ENCODE measurements around the gene SLC16A9.
"Not testable (repeated sequence)": the region's sequence is repeated elsewhere in the genome, so short reads cannot be mapped to it uniquely, and the experiment has no call there.

SLC16A9 gene

GRCh38 chr10:59709395-59710125 lies at the start of gene SLC16A9:
SLC16A9 (minus strand) TSS chr10:59709850; CDS start chr10:59684291, 25,559 bp downstream.
- no peak for FAIRE-seq

GRCh38 chr10:59757966-59758365 lies 48.3 kb upstream of the SLC16A9 start:
- no peak for FAIRE-seq

GRCh38 chr10:59754951-59755350 lies 45.3 kb upstream of the SLC16A9 start:
- FAIRE-seq, result no peak

- no peak for FAIRE-seq
Observed at GRCh38 chr10:59753267-59753666, 43.6 kb upstream of the SLC16A9 start, which contains the start of gene MRLN. MRLN (minus strand) TSS chr10:59753455.

GRCh38 chr10:59752278-59752940 lies 42.8 kb upstream of the SLC16A9 start:
- FAIRE-seq, result no peak

- FAIRE-seq, result no peak
Observed at GRCh38 chr10:59750155-59750945, 40.7 kb upstream of the SLC16A9 start.

GRCh38 chr10:59748834-59749233 lies 39.2 kb upstream of the SLC16A9 start:
- no peak for FAIRE-seq

GRCh38 chr10:59745163-59745650 lies 35.6 kb upstream of the SLC16A9 start:
- FAIRE-seq, result no peak

GRCh38 chr10:59744762-59745161 lies 35.1 kb upstream of the SLC16A9 start:
- FAIRE-seq, result not testable (repeated sequence)

GRCh38 chr10:59744156-59744555 lies 34.5 kb upstream of the SLC16A9 start:
- not testable (repeated sequence) for FAIRE-seq

- FAIRE-seq, result no peak
Observed at GRCh38 chr10:59741583-59741982, 31.9 kb upstream of the SLC16A9 start.

- FAIRE-seq, result no peak
Observed at GRCh38 chr10:59741048-59741447, 31.4 kb upstream of the SLC16A9 start.

- FAIRE-seq, result no peak
Observed at GRCh38 chr10:59736749-59737148, 27.1 kb upstream of the SLC16A9 start.

- no peak for FAIRE-seq
Observed at GRCh38 chr10:59735296-59735695, 25.6 kb upstream of the SLC16A9 start.

GRCh38 chr10:59734014-59734462 lies 24.4 kb upstream of the SLC16A9 start:
- FAIRE-seq, result no peak

- FAIRE-seq, result not testable (repeated sequence)
Observed at GRCh38 chr10:59733321-59734013, 23.8 kb upstream of the SLC16A9 start.

- not testable (repeated sequence) for FAIRE-seq
Observed at GRCh38 chr10:59732849-59733248, 23.2 kb upstream of the SLC16A9 start.

- FAIRE-seq, result not testable (repeated sequence)
Observed at GRCh38 chr10:59729167-59729566, 19.5 kb upstream of the SLC16A9 start.

GRCh38 chr10:59724098-59724938 lies 14.7 kb upstream of the SLC16A9 start:
- no peak for FAIRE-seq

- FAIRE-seq, result no peak
Observed at GRCh38 chr10:59720377-59720776, 10.7 kb upstream of the SLC16A9 start.

- no peak for FAIRE-seq
Observed at GRCh38 chr10:59719374-59719773, 9.7 kb upstream of the SLC16A9 start.
